Measurements from ENCODE around the gene PIGK.

- TF ChIP-seq EZH2phosphoT487 (IDR thresholded peaks at IDR 0.05; ENCODE audit: low read depth) (no peak), CTCF (IDR thresholded peaks at IDR 0.05; ENCODE audit: low read depth, low read length) (no peak)
Measured at GRCh38 chr1:77047575-77047974, 171.7 kb downstream of the PIGK start.
